Thoracic aorta (tissue), 2 donors: Measurements from ENCODE around the gene ZDHHC18. TPM values are rescaled to one million over a fixed set of nuclear protein-coding genes. Genes with fewer than 3 reads are reported as not detected.
"Not testable (repeated sequence)": the region's sequence is repeated elsewhere in the genome, so short reads cannot be mapped to it uniquely, and the experiment has no call there.

Experiments used
- ATAC-seq: fragments of 150-250 bp; one replicate; pipeline ENCODE4 v1.8.0; 2017; ENCODE audit warnings: low read depth; ENCODE audit not compliant: insufficient number of reproducible peaks, low FRiP score
- DNase-seq: peaks from one replicate; pipeline ENCODE4 v3.0.0-alpha.2; 2020; ENCODE audit warnings: low spot score
- H3K27ac ChIP-seq, 2 donors: fragments of 200-600 bp; sonication (generic); 1 replicate in 1 of 2; 2 replicates in 1 of 2; pipeline ENCODE4 v1.5.1; 2016; ENCODE audit warnings: mild to moderate bottlenecking in 2 of 2, moderate library complexity in 2 of 2
- H3K27me3 ChIP-seq: fragments of 200-600 bp; sonication (generic); replicated peaks from 2 replicates; pipeline ENCODE4 v1.6.0; 2016; ENCODE audit warnings: mild to moderate bottlenecking; ENCODE audit not compliant: insufficient read depth
- H3K36me3 ChIP-seq: fragments of 200-600 bp; sonication (generic); one replicate; pipeline ENCODE4 v1.5.1; 2016
- H3K4me1 ChIP-seq, 2 donors: fragments of 200-600 bp; sonication (generic); 1 replicate in 1 of 2; 2 replicates in 1 of 2; pipeline versions ENCODE4 v1.5.1 to v1.6.0; 2016; ENCODE audit warnings: low read depth in 2 of 2, mild to moderate bottlenecking in 1 of 2; ENCODE audit not compliant: control insufficient read depth in 1 of 2
- H3K4me3 ChIP-seq: fragments of 200-600 bp; sonication (generic); 2 replicates; pipeline ENCODE4 v1.5.1; 2016; ENCODE audit warnings: mild to moderate bottlenecking
- H3K9me3 ChIP-seq: fragments of 200-600 bp; sonication (generic); 2 replicates; pipeline ENCODE4 v1.5.1; 2016
- CTCF ChIP-seq: fragments of 200-600 bp; sonication (generic); IDR thresholded peaks from one replicate; pipeline ENCODE4 v1.5.1; 2019; ENCODE audit warnings: antibody characterized with exemption
- total RNA-seq, 2 donors: library from RNA; depleted of rRNA; stranded (reverse); fragments of >200 nt; gene quantifications; one replicate each; pipeline versions ENCODE4 v1.1.0 to v1.2.3, GENCODE V29; 2016

Gene ZDHHC18
- total RNA-seq, 2 donors from 2014 or later: 13.3 to 29.9 TPM

GRCh38 chr1:26791626-26792025 lies 34.9 kb upstream of the ZDHHC18 start:
- Histone ChIP-seq H3K4me3 (no peak overlapping the region), H3K27ac (no peak overlapping the region), H3K36me3 (peaks cover 15% of the 10 kb centered on the region), H3K27me3 (no peaks in the 10 kb centered on the region), H3K4me1 (peaks cover 7 to 14% of the 10 kb centered on the region in 2 donors), H3K9me3 (no peaks in the 10 kb centered on the region)
- ATAC-seq (no peak), DNase-seq (no peak)
- TF ChIP-seq CTCF: no peak

- no peaks in the 10 kb centered on the region for H3K9me3 ChIP-seq
- peaks cover 0 to 6% of the 10 kb centered on the region in 2 donors for H3K4me1 ChIP-seq
- H3K36me3 ChIP-seq: peaks cover 18% of the 10 kb centered on the region
- H3K27me3 ChIP-seq: no peaks in the 10 kb centered on the region
- TF ChIP-seq CTCF: no peak
- no peak overlapping the region for H3K4me3 ChIP-seq
- DNase-seq (no peak), ATAC-seq (no peak)
- H3K27ac ChIP-seq: no peak overlapping the region
Measured at GRCh38 chr1:26792924-26793323, 33.6 kb upstream of the ZDHHC18 start.

GRCh38 chr1:26794391-26794790 lies 32.1 kb upstream of the ZDHHC18 start:
- no peaks in the 10 kb centered on the region for H3K27me3 ChIP-seq
- ATAC-seq (no peak), DNase-seq (no peak)
- H3K4me1 ChIP-seq: peaks cover 0 to 6% of the 10 kb centered on the region in 2 donors
- H3K9me3 ChIP-seq: no peaks in the 10 kb centered on the region
- H3K36me3 ChIP-seq: peaks cover 18% of the 10 kb centered on the region
- TF ChIP-seq CTCF: no peak
- no peak overlapping the region for H3K27ac ChIP-seq
- no peak overlapping the region for H3K4me3 ChIP-seq

- Histone ChIP-seq H3K4me1 (peaks cover 6 to 18% of the 10 kb centered on the region in 2 donors), H3K27ac (no peak overlapping the region), H3K9me3 (no peaks in the 10 kb centered on the region), H3K27me3 (no peaks in the 10 kb centered on the region), H3K36me3 (peaks cover 18% of the 10 kb centered on the region), H3K4me3 (no peak overlapping the region)
- ATAC-seq (no peak), DNase-seq (no peak)
- no peak for TF ChIP-seq CTCF
Measured at GRCh38 chr1:26797627-26798026, 28.9 kb upstream of the ZDHHC18 start.

GRCh38 chr1:26799479-26800142 lies 26.9 kb upstream of the ZDHHC18 start:
- TF ChIP-seq CTCF: no peak
- H3K27ac ChIP-seq: peak overlapping the region; percentile 25 to 55
- ATAC-seq (peak; percentile 54), DNase-seq (no peak)
- peaks cover 10% of the 10 kb centered on the region for H3K36me3 ChIP-seq
- H3K9me3 ChIP-seq: no peaks in the 10 kb centered on the region
- H3K4me1 ChIP-seq: peaks cover 6 to 18% of the 10 kb centered on the region in 2 donors
- no peaks in the 10 kb centered on the region for H3K27me3 ChIP-seq
- no peak overlapping the region for H3K4me3 ChIP-seq

- H3K4me3 ChIP-seq, DNase-seq, H3K27me3 ChIP-seq, H3K27ac ChIP-seq, ATAC-seq, H3K36me3 ChIP-seq, H3K9me3 ChIP-seq: not testable (repeated sequence)
- peaks cover 6 to 17% of the 10 kb centered on the region in 2 donors for H3K4me1 ChIP-seq
Measured at GRCh38 chr1:26803932-26804331, 22.6 kb upstream of the ZDHHC18 start.
